ENCODE measurements around the gene SVOP. TPM values are rescaled to one million over a fixed set of nuclear protein-coding genes. Genes with fewer than 3 reads are reported as not detected.
A peak's percentile ranks its signal among the peaks of the same experiment; 100 is the strongest.

SVOP gene
- total and polyA plus RNA-seq, 2 experiments from 2014 or later, result not detected

DNA sequence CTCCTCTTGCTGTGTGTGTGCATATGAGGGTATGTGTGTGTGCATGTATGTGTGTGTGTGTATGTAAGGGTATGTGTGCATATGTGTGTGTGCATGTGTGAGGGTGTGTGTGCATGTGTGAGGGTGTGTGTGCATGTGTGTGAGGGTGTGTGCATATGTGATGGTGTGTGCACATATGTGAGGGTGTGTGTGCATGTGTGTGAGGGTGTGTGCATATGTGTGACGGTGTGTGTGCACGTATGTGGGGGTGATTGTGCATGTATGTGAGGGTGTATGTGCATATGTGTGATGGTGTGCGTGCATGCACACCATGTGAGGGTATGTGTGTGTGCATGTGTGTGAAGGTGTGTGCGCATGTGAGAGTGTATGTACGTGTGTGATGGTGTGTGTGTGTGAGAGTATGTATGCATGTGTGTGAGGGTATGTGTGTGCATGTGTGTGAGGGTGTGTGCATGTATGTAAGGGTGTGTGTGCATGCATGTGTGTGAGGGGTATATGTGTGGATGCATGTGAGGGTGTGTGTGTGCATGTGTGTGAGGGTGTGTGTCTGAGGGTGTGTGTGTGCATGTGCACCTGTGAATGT lies 125.6 kb downstream of the SVOP start:
- no peak for DNase-seq
- no peaks in the 10 kb centered on the region for H3K9me2 ChIP-seq (ENCODE audit: insufficient read depth)
- no peak overlapping the region for H2AFZ ChIP-seq
- no peaks in the 10 kb centered on the region for H3K9me3 ChIP-seq (ENCODE audit: low read depth)
- H3K36me3 ChIP-seq (ENCODE audit: low read depth), result no peaks in the 10 kb centered on the region
- no peaks in the 10 kb centered on the region for H4K20me1 ChIP-seq (ENCODE audit: insufficient read depth)
- no peaks in the 10 kb centered on the region for H3K27me3 ChIP-seq (replicated peaks; ENCODE audit: insufficient read depth)
- H3F3A ChIP-seq (ENCODE audit: insufficient read depth), result no peaks in the 10 kb centered on the region
- 56 to 67% methylated on average over 5 of the region's 5 CpGs for WGBS, 2 experiments (ENCODE audit: low coverage in 1 of 2, low lambda C conversion rate in 2 of 2, missing lambda C conversion rate in 2 of 2)
- no peaks in the 10 kb centered on the region for H3K79me2 ChIP-seq (ENCODE audit: insufficient read depth)
- in situ Hi-C loops (cut with MboI), result no loop called here
- H3K27ac ChIP-seq, result no peak overlapping the region
- no peak overlapping the region for H3K9ac ChIP-seq
- no peak overlapping the region for H3K4me3 ChIP-seq
- H3K4me2 ChIP-seq (ENCODE audit: unreplicated experiment), result no peak overlapping the region
- TF ChIP-seq EZH2phosphoT487 (IDR thresholded peaks at IDR 0.05; ENCODE audit: insufficient read depth, low read depth) (no peak), EZH2 (IDR thresholded peaks at IDR 0.05; ENCODE audit: insufficient read depth, poor library complexity, severe bottlenecking) (no peak)
- H3K4me1 ChIP-seq (ENCODE audit: insufficient read depth), result no peaks in the 10 kb centered on the region

- Histone ChIP-seq H3K4me1 (ENCODE audit: insufficient read depth) (no peaks in the 10 kb centered on the region), H2AFZ (no peak overlapping the region), H3K27me3 (replicated peaks; ENCODE audit: insufficient read depth) (no peaks in the 10 kb centered on the region), H3K36me3 (ENCODE audit: low read depth) (no peaks in the 10 kb centered on the region), H3K4me3 (no peak overlapping the region), H3K9me2 (ENCODE audit: insufficient read depth) (no peaks in the 10 kb centered on the region), H3K9me3 (ENCODE audit: low read depth) (no peaks in the 10 kb centered on the region), H3K9ac (no peak overlapping the region), H3K27ac (no peak overlapping the region), H3K4me2 (ENCODE audit: unreplicated experiment) (no peak overlapping the region), H4K20me1 (ENCODE audit: insufficient read depth) (no peaks in the 10 kb centered on the region), H3F3A (ENCODE audit: insufficient read depth) (no peaks in the 10 kb centered on the region), H3K79me2 (ENCODE audit: insufficient read depth) (no peaks in the 10 kb centered on the region)
- in situ Hi-C loops (cut with MboI), result no loop called here
- TF ChIP-seq EZH2 (IDR thresholded peaks at IDR 0.05; ENCODE audit: insufficient read depth, poor library complexity, severe bottlenecking), result no peak
- no peak for TF ChIP-seq EZH2phosphoT487 (IDR thresholded peaks at IDR 0.05; ENCODE audit: insufficient read depth, low read depth)
- DNase-seq, result peak; percentile 12
- WGBS, 2 experiments (ENCODE audit: low coverage in 1 of 2, low lambda C conversion rate in 2 of 2, missing lambda C conversion rate in 2 of 2), result 33 to 47% methylated on average over 2 of the region's 2 CpGs
These were observed 130.7 kb downstream of the SVOP start for GRCh38 chr12:108890208-108890607.

- Histone ChIP-seq H3K9ac (no peak overlapping the region), H3F3A (ENCODE audit: insufficient read depth) (no peaks in the 10 kb centered on the region), H3K36me3 (ENCODE audit: low read depth) (no peaks in the 10 kb centered on the region), H3K9me3 (ENCODE audit: low read depth) (no peaks in the 10 kb centered on the region), H3K27me3 (replicated peaks; ENCODE audit: insufficient read depth) (no peaks in the 10 kb centered on the region), H3K79me2 (ENCODE audit: insufficient read depth) (no peaks in the 10 kb centered on the region), H3K4me3 (no peak overlapping the region), H3K9me2 (ENCODE audit: insufficient read depth) (no peaks in the 10 kb centered on the region), H3K4me1 (ENCODE audit: insufficient read depth) (no peaks in the 10 kb centered on the region), H2AFZ (no peak overlapping the region), H4K20me1 (ENCODE audit: insufficient read depth) (no peaks in the 10 kb centered on the region), H3K4me2 (ENCODE audit: unreplicated experiment) (no peak overlapping the region), H3K27ac (no peak overlapping the region)
- WGBS, 2 experiments (ENCODE audit: low coverage in 1 of 2, low lambda C conversion rate in 2 of 2, missing lambda C conversion rate in 2 of 2), result 31 to 37% methylated on average over 6 of the region's 6 CpGs
- no peak for TF ChIP-seq EZH2phosphoT487 (IDR thresholded peaks at IDR 0.05; ENCODE audit: insufficient read depth, low read depth)
- TF ChIP-seq EZH2 (IDR thresholded peaks at IDR 0.05; ENCODE audit: insufficient read depth, poor library complexity, severe bottlenecking), result no peak
- in situ Hi-C loops (cut with MboI), result no loop called here
- DNase-seq, result no peak
These were observed 132.8 kb downstream of the SVOP start for GRCh38 chr12:108888031-108888430.

DNA sequence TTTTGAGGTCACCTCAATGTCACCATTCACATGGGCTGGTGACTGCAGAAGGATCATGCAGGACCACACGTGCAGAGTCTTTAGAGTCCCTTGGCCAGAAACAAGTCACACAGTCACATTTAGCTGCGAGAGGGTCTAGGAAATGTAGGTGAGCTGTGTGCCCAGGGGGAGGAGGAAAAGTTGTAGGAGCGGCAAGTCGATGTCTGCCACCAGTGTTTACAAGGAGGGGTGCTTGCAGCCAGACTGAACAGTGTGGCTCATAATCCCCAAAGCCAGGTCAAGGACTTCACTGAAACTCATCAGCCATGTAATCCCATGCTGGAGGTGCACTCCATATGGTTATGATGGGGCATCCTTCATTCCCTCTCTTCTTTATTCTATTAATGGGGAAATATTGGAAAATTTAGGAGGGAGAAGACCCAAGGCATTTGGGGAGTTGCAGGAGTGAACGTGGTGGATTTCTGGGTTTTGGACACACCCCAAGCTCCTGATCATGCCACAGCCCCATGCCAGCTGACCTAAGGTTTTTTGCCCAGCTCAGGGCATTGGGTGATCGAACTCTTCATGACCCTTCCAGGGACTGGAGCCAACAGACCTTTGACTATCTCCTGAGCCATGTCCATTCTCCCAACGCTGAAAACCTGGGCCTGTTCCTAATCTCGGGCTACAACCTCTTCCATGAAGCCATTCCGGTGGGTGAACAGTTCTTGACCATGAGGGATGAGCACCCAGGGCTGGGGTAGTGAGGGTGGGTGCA lies 133.8 kb downstream of the SVOP start:
- Histone ChIP-seq H3K27ac (no peak overlapping the region), H3K9ac (no peak overlapping the region), H2AFZ (no peak overlapping the region), H4K20me1 (ENCODE audit: insufficient read depth) (no peaks in the 10 kb centered on the region), H3K4me3 (no peak overlapping the region), H3K4me2 (ENCODE audit: unreplicated experiment) (no peak overlapping the region), H3K36me3 (ENCODE audit: low read depth) (no peaks in the 10 kb centered on the region), H3K4me1 (ENCODE audit: insufficient read depth) (no peaks in the 10 kb centered on the region), H3K79me2 (ENCODE audit: insufficient read depth) (no peaks in the 10 kb centered on the region), H3K9me3 (ENCODE audit: low read depth) (no peaks in the 10 kb centered on the region), H3K9me2 (ENCODE audit: insufficient read depth) (no peaks in the 10 kb centered on the region), H3K27me3 (replicated peaks; ENCODE audit: insufficient read depth) (no peaks in the 10 kb centered on the region), H3F3A (ENCODE audit: insufficient read depth) (no peaks in the 10 kb centered on the region)
- DNase-seq, result no peak
- WGBS, 2 experiments (ENCODE audit: low coverage in 1 of 2, low lambda C conversion rate in 2 of 2, missing lambda C conversion rate in 2 of 2), result 59 to 60% methylated on average over 9 of the region's 9 CpGs
- TF ChIP-seq EZH2 (IDR thresholded peaks at IDR 0.05; ENCODE audit: insufficient read depth, poor library complexity, severe bottlenecking), result no peak
- in situ Hi-C loops (cut with MboI), result no loop called here
